Measurements from ENCODE around the gene TMEM43. TPM values are rescaled to one million over a fixed set of nuclear protein-coding genes. Genes with fewer than 3 reads are reported as not detected.

Gene TMEM43
- total RNA-seq, 1 donor from 2014 or later, result 103 TPM

- DNase-seq, result no peak
Observed at GRCh38 chr3:14122301-14122700, 2.6 kb upstream of the TMEM43 start.

GRCh38 chr3:14123308-14124222 is 1.3 kb upstream of the TMEM43 start:
- no peak for DNase-seq

DNA sequence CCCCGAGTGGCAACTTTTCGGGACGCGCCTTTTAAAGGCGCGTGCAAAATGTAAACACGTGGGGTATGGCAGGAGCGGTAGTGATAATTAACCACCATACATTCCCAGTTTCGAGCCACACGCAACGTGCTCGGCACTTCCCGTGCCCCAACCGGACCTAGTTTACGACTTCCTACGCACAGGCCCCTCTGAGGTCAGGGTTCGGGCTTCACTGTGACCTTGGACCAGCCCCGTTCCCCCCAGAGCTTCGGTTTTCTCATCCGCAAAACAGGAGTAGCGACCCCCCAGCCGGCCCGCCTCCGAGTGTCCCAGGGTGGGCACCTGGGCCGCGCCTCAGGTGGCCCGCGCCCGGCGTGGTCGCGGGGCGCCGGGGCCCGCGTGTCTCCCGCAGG is 633 bp upstream of the TMEM43 start:
- DNase-seq, result peak; percentile 64

- peak; percentile 76 for DNase-seq
Observed at GRCh38 chr3:14125193-14126016, 553 bp downstream of the TMEM43 start.

- no peak for DNase-seq
Observed at GRCh38 chr3:14126017-14126886, 1.4 kb downstream of the TMEM43 start.

- DNase-seq, result no peak
Observed at GRCh38 chr3:14126887-14127505, 2.1 kb downstream of the TMEM43 start.

DNA sequence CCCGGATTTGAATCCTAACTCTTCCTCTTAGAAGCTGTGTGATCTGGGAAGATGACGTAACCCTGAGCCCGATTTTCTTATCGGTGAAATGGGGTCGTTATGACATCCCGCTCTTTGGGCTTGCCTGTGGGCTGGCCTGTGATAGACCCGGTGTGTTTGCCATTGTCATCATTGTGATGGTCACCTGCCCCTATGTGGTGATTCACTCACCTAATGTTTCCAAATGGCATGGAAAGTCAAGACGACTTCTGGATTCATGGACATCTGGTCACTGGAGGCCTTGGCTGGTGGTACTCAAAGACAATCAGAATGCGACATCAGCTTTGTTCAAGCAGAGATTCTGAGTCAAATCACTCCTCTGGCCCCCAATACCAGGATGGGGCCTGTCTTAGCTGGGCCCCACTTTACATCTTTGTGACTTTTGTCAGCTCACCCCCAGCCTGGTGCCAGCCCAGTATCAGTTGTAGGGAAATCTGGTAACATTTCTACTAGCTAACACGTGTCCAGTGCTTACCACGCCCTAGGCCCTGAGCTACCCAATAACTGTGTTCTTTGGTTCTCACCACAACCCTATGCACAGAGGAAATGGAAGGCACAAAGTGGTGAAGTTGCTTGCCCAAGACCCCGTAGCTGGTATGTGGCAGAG is 2.8 kb downstream of the TMEM43 start:
- no peak for DNase-seq

DNA sequence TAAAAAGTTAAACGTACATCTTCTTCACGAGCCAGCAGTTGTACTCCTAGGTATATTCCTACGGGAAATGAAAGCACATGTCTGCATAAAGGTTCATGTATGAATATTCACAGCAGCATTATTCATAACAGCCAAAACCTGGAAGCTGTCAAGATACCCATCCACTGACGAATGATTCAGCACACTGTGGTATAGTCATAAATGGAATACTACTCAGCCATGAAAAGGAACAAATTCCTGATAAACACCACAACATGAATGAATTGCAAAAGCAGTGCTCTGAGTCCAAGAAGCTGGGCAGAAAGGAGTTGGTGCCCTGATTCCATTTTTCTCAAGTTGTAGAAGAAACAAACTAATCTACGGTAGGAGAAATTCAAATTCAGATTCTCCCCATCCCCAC is 3.9 kb downstream of the TMEM43 start:
- no peak for DNase-seq

GRCh38 chr3:14129296-14129695 is 4.4 kb downstream of the TMEM43 start:
- DNase-seq, result no peak

GRCh38 chr3:14130230-14130629 is 5.4 kb downstream of the TMEM43 start:
- DNase-seq, result no peak

- no peak for DNase-seq
Observed at GRCh38 chr3:14130707-14131106, 5.9 kb downstream of the TMEM43 start.

DNA sequence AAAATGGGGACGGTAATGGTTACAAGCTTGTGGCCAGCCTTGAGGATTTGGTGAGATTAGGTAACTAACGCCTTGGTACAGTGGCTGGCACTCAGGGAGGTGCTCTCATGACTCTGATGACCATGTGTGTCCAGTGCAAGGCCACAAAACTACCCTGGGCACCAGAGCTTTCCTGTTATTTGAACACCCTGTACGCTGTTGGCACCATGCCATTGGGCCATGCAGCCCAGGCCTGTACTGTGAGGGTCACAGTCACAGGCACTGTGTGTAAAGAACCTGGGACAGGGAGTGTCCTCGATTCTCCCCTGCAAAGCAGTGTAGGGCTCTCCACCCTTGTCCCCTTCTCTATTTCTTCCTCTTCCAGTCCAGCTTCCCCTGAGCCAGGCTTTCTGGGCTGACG is 6.3 kb downstream of the TMEM43 start:
- DNase-seq, result no peak

- DNase-seq, result no peak
Observed at GRCh38 chr3:14132120-14132519, 7.3 kb downstream of the TMEM43 start.

- DNase-seq, result no peak
Observed at GRCh38 chr3:14132689-14133088, 7.8 kb downstream of the TMEM43 start.

- no peak for DNase-seq
Observed at GRCh38 chr3:14133188-14133800, 8.4 kb downstream of the TMEM43 start.

DNA sequence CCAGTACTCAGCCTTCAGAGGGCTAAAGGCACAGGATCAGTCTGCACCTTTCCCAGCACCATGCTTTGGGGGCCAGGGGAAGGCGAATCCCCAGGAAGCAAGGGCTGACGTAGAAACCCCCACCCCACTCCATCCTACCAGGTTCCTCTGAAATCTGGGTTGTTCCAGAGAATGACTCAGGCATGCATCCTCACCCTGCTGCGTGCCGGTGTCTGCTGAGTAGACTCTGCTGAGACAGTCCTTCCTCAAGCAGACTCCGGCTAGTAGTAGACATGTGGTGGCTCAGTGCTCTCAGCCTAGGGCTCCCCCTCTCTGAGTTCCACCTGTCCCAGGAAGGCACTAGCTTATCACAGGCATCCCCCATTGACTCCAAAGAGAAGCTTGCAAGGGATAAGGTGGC is 9.0 kb downstream of the TMEM43 start:
- DNase-seq, result no peak

GRCh38 chr3:14134291-14134690 is 9.4 kb downstream of the TMEM43 start:
- no peak for DNase-seq

GRCh38 chr3:14135581-14135980 is 10.7 kb downstream of the TMEM43 start:
- DNase-seq, result no peak

GRCh38 chr3:14137004-14137403 is 12.2 kb downstream of the TMEM43 start:
- DNase-seq, result peak; percentile 47

GRCh38 chr3:14137445-14137844 is 12.6 kb downstream of the TMEM43 start:
- no peak for DNase-seq
